Spleen (tissue), 11 donors: ENCODE data around the gene CPLX1. TPM values are rescaled to one million over a fixed set of nuclear protein-coding genes. Genes with fewer than 3 reads are reported as not detected.
A peak's percentile ranks its signal among the peaks of the same experiment; 100 is the strongest.

Experiments used
- DNase-seq: peaks from one replicate; pipeline ENCODE4 v3.0.0-alpha.2; 2020
- H3K27ac ChIP-seq, 8 donors: fragments of 200-600 bp; sonication (generic) in 7 of 8; 1 replicate in 4 of 8; 2 replicates in 4 of 8; pipeline versions ENCODE4 v1.5.0 to v1.8.0; 2016 to 2021; ENCODE audit warnings: inconsistent platforms in 4 of 8, mild to moderate bottlenecking in 4 of 8, moderate library complexity in 1 of 8
- H3K27me3 ChIP-seq, 7 donors: fragments of 200-600 bp; sonication (generic) in 6 of 7; replicated peaks in 1 of 7; 1 replicate in 4 of 7; 2 replicates in 3 of 7; pipeline versions ENCODE4 v1.5.0 to v1.8.0; 2016 to 2021; ENCODE audit warnings: inconsistent platforms in 3 of 7, mild to moderate bottlenecking in 1 of 7
- H3K36me3 ChIP-seq, 6 donors: fragments of 200-600 bp; sonication (generic) in 5 of 6; 1 replicate in 4 of 6; 2 replicates in 2 of 6; pipeline versions ENCODE4 v1.5.0 to v1.8.0; 2016 to 2021; ENCODE audit warnings: inconsistent platforms in 2 of 6
- H3K4me1 ChIP-seq, 6 donors: fragments of 200-600 bp; sonication (generic) in 5 of 6; 1 replicate in 3 of 6; 2 replicates in 3 of 6; pipeline versions ENCODE4 v1.5.0 to v1.8.0; 2016 to 2021; ENCODE audit warnings: inconsistent platforms in 3 of 6
- H3K4me3 ChIP-seq, 8 donors: fragments of 200-600 bp; sonication (generic) in 7 of 8; 1 replicate in 4 of 8; 2 replicates in 4 of 8; pipeline versions ENCODE4 v1.5.0 to v1.8.0; 2016 to 2021; ENCODE audit warnings: inconsistent platforms in 4 of 8, mild to moderate bottlenecking in 4 of 8, moderate library complexity in 2 of 8
- H3K9me3 ChIP-seq, 8 donors: fragments of 200-600 bp; sonication (generic) in 7 of 8; 1 replicate in 4 of 8; 2 replicates in 4 of 8; pipeline versions ENCODE4 v1.5.0 to v1.8.0; 2016 to 2021; ENCODE audit warnings: inconsistent platforms in 4 of 8
- CTCF ChIP-seq, 11 experiments: fragments of 200-600 bp in 7 of 11; fragments of 450-650 bp in 4 of 11; sonication (generic) in 4 of 11; IDR thresholded peaks in 8 of 11; conservative IDR thresholded peaks in 3 of 11; 1 replicate in 7 of 11; 2 replicates in 4 of 11; pipeline versions ENCODE4 v1.4.0 to v1.8.0; 2016 to 2021; ENCODE audit warnings: antibody characterized with exemption in 11 of 11, inconsistent platforms in 4 of 11, mild to moderate bottlenecking in 1 of 11
- POLR2A ChIP-seq, 3 donors: fragments of 450-650 bp; IDR thresholded peaks; one replicate each; pipeline ENCODE4 v1.5.1; 2017; ENCODE audit warnings: antibody characterized with exemption in 3 of 3, mild to moderate bottlenecking in 1 of 3
- POLR2AphosphoS5 ChIP-seq, 3 donors: sonication (generic); formaldehyde crosslinking; IDR thresholded peaks; one replicate each; pipeline ENCODE4 v1.5.1; 2017; ENCODE audit warnings: antibody characterized with exemption in 3 of 3
- WGBS, 5 donors: extraction: QIAGEN DNeasy Blood & Tissue Kit in 3 of 5; methylation state at CpG; one replicate each; pipeline versions ENCODE4 v1.1.5 to v1.1.7; 2013 to 2018; 5-methylcytosine and 5-hydroxymethylcytosine counted together
- intact Hi-C: fragments of 100-400 bp; cut with DNase I; formaldehyde crosslinking; loops from one replicate; pipeline ENCODE4 v1.15.0; 2023; ENCODE audit warnings: low total_unique reads
- polyA plus RNA-seq, 3 donors: library from polyadenylated mRNA; stranded (reverse); fragments of 200-250 nt; gene quantifications; one replicate each; pipeline ENCODE4 v1.2.1, GENCODE V29; 2013
- total RNA-seq, 7 donors: library from RNA; depleted of rRNA in 3 of 7; stranded (reverse); fragments of >200 nt in 3 of 7; fragmentation: NEBNext Ultra II Directional in 4 of 7; extraction: Animal tissue kit (Norgen Biotek cat#: 25700) in 4 of 7; gene quantifications; one replicate each; pipeline versions ENCODE4 v1.1.0 to v1.2.1, GENCODE V29; 2016 to 2021
- donor health status: healthy with polysubstance abuse.
- donor health status: DM: no; HTN: no; CAD: no; lungs with moderate emphysema.
- donor health status: DM: no; HTN: no; CAD: no.
- donor health status: Bipolar disorder and iron deficiency.
- donor health status: healthy.
- donor health status: DM: no; HTN: no; CAD: no.
- donor health status: DM: yes; HTN: yes; CAD: no.

The CPLX1 gene
- total and polyA plus RNA-seq, 10 donors: 1.3 to 20.7 (median 11.5) TPM

- H3K36me3 ChIP-seq: no peaks in the 10 kb centered on the region
- peaks cover 6 to 90% (median 50%) of the 10 kb centered on the region in 7 donors for H3K27me3 ChIP-seq
- H3K4me1 ChIP-seq: peaks cover 3 to 62% (median 50%) of the 10 kb centered on the region in 6 donors
- H3K4me3 ChIP-seq: peak overlapping the region in 1 of 8 donors; percentile 58
- 47 to 64% (median 57%) methylated on average over 7 to 19 of the region's 19 CpGs for WGBS, 5 donors
- no peaks in the 10 kb centered on the region for H3K9me3 ChIP-seq
- intact Hi-C loops: no loop called here
- no peak for TF ChIP-seq CTCF (IDR thresholded peaks at IDR 0.05 in 8 of 11, conservative IDR thresholded peaks at IDR 0.05 in 3 of 11)
- H3K27ac ChIP-seq: no peak overlapping the region
- DNase-seq: no peak
Observed at GRCh38 chr4:793093-793861, 32.7 kb downstream of the CPLX1 start.

GRCh38 chr4:792626-793092 lies 33.3 kb downstream of the CPLX1 start:
- 33 to 53% (median 35%) methylated on average over 17 of the region's 17 CpGs for WGBS, 5 donors
- Histone ChIP-seq H3K4me1 (peaks cover 3 to 68% (median 54%) of the 10 kb centered on the region in 6 donors), H3K9me3 (no peaks in the 10 kb centered on the region), H3K27ac (no peak overlapping the region), H3K27me3 (peaks cover 6 to 96% (median 50%) of the 10 kb centered on the region in 7 donors), H3K36me3 (no peaks in the 10 kb centered on the region), H3K4me3 (peak overlapping the region in 3 of 8 donors; percentile 10 to 58 (median 16))
- TF ChIP-seq POLR2AphosphoS5 (IDR thresholded peaks at IDR 0.05) (no peak), CTCF (IDR thresholded peaks at IDR 0.05 in 8 of 11, conservative IDR thresholded peaks at IDR 0.05 in 3 of 11) (no peak), POLR2A (IDR thresholded peaks at IDR 0.05) (no peak)
- DNase-seq: no peak
- intact Hi-C loops: no loop called here

GRCh38 chr4:791898-792625 lies 33.9 kb downstream of the CPLX1 start:
- no peaks in the 10 kb centered on the region for H3K9me3 ChIP-seq
- no peaks in the 10 kb centered on the region for H3K36me3 ChIP-seq
- peaks cover 3 to 74% (median 56%) of the 10 kb centered on the region in 6 donors for H3K4me1 ChIP-seq
- no peak for DNase-seq
- peaks cover 6 to 98% (median 52%) of the 10 kb centered on the region in 7 donors for H3K27me3 ChIP-seq
- peak overlapping the region in 4 of 8 donors; percentile 6 to 58 (median 13) for H3K4me3 ChIP-seq
- TF ChIP-seq CTCF (IDR thresholded peaks at IDR 0.05 in 8 of 11, conservative IDR thresholded peaks at IDR 0.05 in 3 of 11): no peak
- TF ChIP-seq POLR2A (IDR thresholded peaks at IDR 0.05): no peak
- no peak for TF ChIP-seq POLR2AphosphoS5 (IDR thresholded peaks at IDR 0.05)
- intact Hi-C loops: no loop called here
- 1 to 24% (median 15%) methylated on average over 21 to 50 of the region's 50 CpGs for WGBS, 5 donors
- no peak overlapping the region for H3K27ac ChIP-seq
